Fibroblast of lung (primary cell): ENCODE measurements around the gene PLA2G5. TPM values are rescaled to one million over a fixed set of nuclear protein-coding genes. Genes with fewer than 3 reads are reported as not detected.
A peak's percentile ranks its signal among the peaks of the same experiment; 100 is the strongest.

ENCODE experiments used
- DNase-seq, 2 donors: peaks; one replicate each; pipeline versions ENCODE4 v3.0.0 to v3.0.0-alpha.2; 2010; ENCODE audit warnings: low read depth in 2 of 2
- H2AFZ ChIP-seq: 2 replicates; pipeline ENCODE4 v1.5.1; 2012; ENCODE audit warnings: low read length, control low read depth, inconsistent platforms
- H3K27ac ChIP-seq: 2 replicates; pipeline ENCODE4 v1.5.1; 2011; ENCODE audit warnings: low read length, control low read depth; ENCODE audit not compliant: insufficient read depth
- H3K27me3 ChIP-seq: 2 replicates; pipeline ENCODE4 v1.5.1; 2011; ENCODE audit warnings: mild to moderate bottlenecking, low read length; ENCODE audit not compliant: control insufficient read depth, insufficient read depth
- H3K36me3 ChIP-seq: 2 replicates; pipeline ENCODE4 v1.5.1; 2011; ENCODE audit warnings: low read length; ENCODE audit not compliant: control insufficient read depth, insufficient read depth
- H3K4me1 ChIP-seq: 2 replicates; pipeline ENCODE4 v1.5.1; 2011; ENCODE audit warnings: low read length; ENCODE audit not compliant: control insufficient read depth, insufficient read depth; ENCODE audit errors: extremely low read depth
- H3K4me2 ChIP-seq: 2 replicates; pipeline ENCODE4 v1.5.1; 2011; ENCODE audit warnings: low read length, control low read depth; ENCODE audit not compliant: insufficient read depth; ENCODE audit errors: extremely low read depth
- H3K4me3 ChIP-seq, 4 experiments: fragments of 200-600 bp in 1 of 4; sonication (generic) in 1 of 4; replicated peaks in 1 of 4; 2 replicates each; pipeline ENCODE4 v1.5.1; 2011 to 2016; ENCODE audit warnings: low read length in 4 of 4, low read depth in 3 of 4, mild to moderate bottlenecking in 3 of 4, control low read depth in 2 of 4, inconsistent platforms in 1 of 4, mixed read lengths in 1 of 4; ENCODE audit not compliant: insufficient read depth in 1 of 4; ENCODE audit errors: control extremely low read depth in 1 of 4
- H3K79me2 ChIP-seq: 2 replicates; pipeline ENCODE4 v1.5.1; 2012; ENCODE audit warnings: mild to moderate bottlenecking, low read length, inconsistent platforms; ENCODE audit not compliant: control insufficient read depth, insufficient read depth
- H3K9ac ChIP-seq: 2 replicates; pipeline ENCODE4 v1.5.1; 2011; ENCODE audit warnings: mild to moderate bottlenecking, low read length, control low read depth; ENCODE audit not compliant: insufficient read depth
- H3K9me3 ChIP-seq: 2 replicates; pipeline ENCODE4 v1.5.1; 2012; ENCODE audit warnings: low read depth, low read length; ENCODE audit not compliant: control insufficient read depth, insufficient read depth
- H4K20me1 ChIP-seq: 2 replicates; pipeline ENCODE4 v1.5.1; 2011; ENCODE audit warnings: low read length; ENCODE audit not compliant: control insufficient read depth, insufficient read depth; ENCODE audit errors: extremely low read depth
- CTCF ChIP-seq, 2 donors: IDR thresholded peaks in 1 of 2; conservative IDR thresholded peaks in 1 of 2; 1 replicate in 1 of 2; 2 replicates in 1 of 2; pipeline ENCODE4 v1.5.1; 2011 to 2012; ENCODE audit warnings: low read length in 2 of 2, control low read depth in 1 of 2, inconsistent platforms in 1 of 2, low read depth in 1 of 2, mild to moderate bottlenecking in 1 of 2
- EZH2 ChIP-seq: IDR thresholded peaks from 2 replicates; pipeline ENCODE4 v1.5.1; 2012; ENCODE audit warnings: low read length, control low read depth, mild to moderate bottlenecking; ENCODE audit errors: missing control alignments
- polyA plus RNA-seq, 2 donors: library from polyadenylated mRNA; depleted of rRNA in 1 of 2; stranded (reverse) in 1 of 2; unstranded in 1 of 2; fragments of >200 nt; gene quantifications; 2 replicates each; pipeline ENCODE4 v1.2.1, GENCODE V29; 2011 to 2012; ENCODE audit warnings: missing spikeins in 1 of 2
- total RNA-seq: library from RNA; depleted of rRNA; stranded (reverse); fragments of >200 nt; gene quantifications from 2 replicates; pipeline ENCODE4 v1.2.1, GENCODE V29; 2014

PLA2G5 gene
- total and polyA plus RNA-seq, 2 donors (not counting 1 experiment from before 2014, with no cell fraction given): 1.1 to 27.4 TPM

DNA sequence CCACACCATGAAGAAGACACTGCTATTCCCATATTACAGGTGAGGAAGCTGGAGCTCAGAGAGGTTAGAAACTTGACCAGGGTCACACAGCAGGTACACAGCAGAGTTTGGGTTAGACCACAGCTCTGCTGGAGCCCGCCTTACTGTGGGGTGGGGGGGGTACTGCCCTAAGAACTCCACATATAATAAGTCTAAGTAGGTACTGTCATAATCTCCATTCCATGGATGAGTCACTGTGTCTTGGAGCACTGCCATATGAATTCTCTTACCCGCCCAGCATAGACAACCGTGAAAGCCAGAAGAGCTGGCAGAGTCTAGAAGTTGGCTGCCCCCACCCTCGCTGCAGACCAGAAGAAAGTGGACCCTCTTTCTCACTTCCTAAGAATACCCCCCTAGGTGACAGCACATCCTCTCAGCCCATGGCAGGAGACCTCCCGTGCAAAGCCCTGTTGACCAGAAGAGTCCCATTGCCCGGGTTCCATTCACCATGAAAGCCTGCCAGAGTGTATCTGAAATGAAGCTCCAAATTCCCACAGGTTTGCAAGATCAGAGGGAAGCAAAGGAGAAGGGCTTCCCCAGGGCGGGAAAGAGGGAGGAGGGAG, 54.6 kb downstream of the PLA2G5 start:
- Histone ChIP-seq H3K9ac (no peak overlapping the region), H3K4me1 (no peaks in the 10 kb centered on the region), H4K20me1 (no peaks in the 10 kb centered on the region), H3K4me2 (no peak overlapping the region), H3K27ac (no peak overlapping the region), H3K36me3 (no peaks in the 10 kb centered on the region), H3K27me3 (peaks cover 9% of the 10 kb centered on the region), H3K4me3 (no peak overlapping the region), H3K9me3 (no peaks in the 10 kb centered on the region), H2AFZ (no peak overlapping the region), H3K79me2 (no peaks in the 10 kb centered on the region)
- peak; percentile 69 to 89 for DNase-seq
- TF ChIP-seq CTCF (conservative IDR thresholded peaks at IDR 0.05 in 1 of 2, IDR thresholded peaks at IDR 0.05 in 1 of 2; ENCODE audit: low read depth in 1 of 2, low read length in 2 of 2): no peak
- no peak for TF ChIP-seq EZH2

DNA sequence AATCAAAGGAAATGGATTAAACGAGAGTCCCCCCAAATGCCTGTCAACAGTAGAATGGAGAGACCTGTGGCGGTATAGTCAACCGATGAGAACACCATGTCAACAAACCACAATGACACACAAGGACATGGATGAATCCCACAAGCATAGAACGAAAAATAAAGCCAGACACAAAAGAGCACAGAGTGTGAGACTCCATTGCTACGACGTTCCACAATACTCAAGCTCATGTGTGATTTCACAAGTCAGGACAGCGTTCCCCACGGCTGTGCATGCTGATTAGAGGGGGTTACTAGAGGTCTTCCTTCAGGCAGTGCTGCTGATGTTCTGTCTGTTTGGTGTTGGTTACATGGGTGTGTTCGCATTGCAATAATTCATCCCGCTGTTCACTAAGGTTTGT, 55.1 kb downstream of the PLA2G5 start:
- Histone ChIP-seq H3K36me3 (no peaks in the 10 kb centered on the region), H3K9ac (no peak overlapping the region), H3K27ac (no peak overlapping the region), H3K79me2 (no peaks in the 10 kb centered on the region), H2AFZ (no peak overlapping the region), H3K4me2 (no peak overlapping the region), H3K27me3 (peaks cover 9% of the 10 kb centered on the region), H3K9me3 (no peaks in the 10 kb centered on the region), H3K4me3 (no peak overlapping the region), H3K4me1 (no peaks in the 10 kb centered on the region), H4K20me1 (no peaks in the 10 kb centered on the region)
- TF ChIP-seq EZH2: no peak
- peak in 1 of 2 donors; percentile 22 for DNase-seq

DNA sequence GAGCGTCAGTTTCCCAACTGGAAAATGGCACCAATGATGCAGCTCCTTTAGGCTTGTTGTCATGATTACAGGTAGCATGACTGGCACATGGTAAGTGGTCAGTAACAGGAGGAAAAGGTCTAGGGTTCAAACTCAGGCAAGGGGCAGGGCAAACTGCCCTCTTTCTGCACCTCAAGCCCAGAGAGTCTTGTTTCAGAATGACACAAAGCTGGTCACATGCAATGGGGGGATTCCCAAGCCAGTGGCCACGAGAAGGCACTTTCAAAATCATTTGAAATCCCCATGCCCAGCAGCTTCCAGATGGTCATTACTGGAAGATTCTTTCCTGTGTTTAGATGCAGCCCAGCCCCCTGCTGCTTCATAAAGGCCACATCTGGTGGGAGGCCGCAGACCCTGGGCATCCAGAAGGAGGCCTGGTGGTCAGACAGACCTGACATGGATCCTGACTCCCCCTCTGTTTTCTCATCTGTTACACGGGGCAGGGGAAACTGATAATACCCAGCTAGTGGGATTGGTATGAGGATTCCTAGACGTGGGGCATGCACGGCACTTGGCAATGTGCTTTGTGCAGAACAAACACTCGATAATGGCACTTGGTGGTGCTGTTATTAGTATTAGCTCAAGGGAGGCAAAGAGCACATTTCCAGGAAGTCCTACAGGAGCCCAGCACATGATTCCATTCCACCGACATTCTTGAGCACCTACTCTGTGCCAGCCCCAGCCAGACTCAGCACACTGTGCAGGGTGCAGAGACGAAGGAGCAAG, 56.2 kb downstream of the PLA2G5 start:
- Histone ChIP-seq H3K4me1 (no peaks in the 10 kb centered on the region), H4K20me1 (no peaks in the 10 kb centered on the region), H3K79me2 (no peaks in the 10 kb centered on the region), H3K27me3 (peaks cover 5% of the 10 kb centered on the region), H3K36me3 (no peaks in the 10 kb centered on the region), H2AFZ (no peak overlapping the region), H3K9ac (no peak overlapping the region), H3K9me3 (no peaks in the 10 kb centered on the region), H3K4me2 (no peak overlapping the region), H3K27ac (no peak overlapping the region), H3K4me3 (no peak overlapping the region)
- TF ChIP-seq EZH2: no peak
- TF ChIP-seq CTCF (conservative IDR thresholded peaks at IDR 0.05 in 1 of 2, IDR thresholded peaks at IDR 0.05 in 1 of 2; ENCODE audit: low read depth in 1 of 2, low read length in 2 of 2): no peak
- no peak for DNase-seq
